GM10266 (cell line): ENCODE results near the gene VTN.

Experiments used
- DNase-seq: peaks from one replicate; pipeline ENCODE4 v3.0.0; 2012; ENCODE audit errors: extremely low spot score
- TF ChIP-seq, protein P1 (sequence below): IDR thresholded peaks from 2 replicates; pipeline ENCODE4 v1.5.1; 2012; ENCODE audit warnings: mild to moderate bottlenecking, low read depth; ENCODE audit not compliant: control insufficient read depth, insufficient read depth; ENCODE audit errors: missing control alignments

Gene VTN

DNA sequence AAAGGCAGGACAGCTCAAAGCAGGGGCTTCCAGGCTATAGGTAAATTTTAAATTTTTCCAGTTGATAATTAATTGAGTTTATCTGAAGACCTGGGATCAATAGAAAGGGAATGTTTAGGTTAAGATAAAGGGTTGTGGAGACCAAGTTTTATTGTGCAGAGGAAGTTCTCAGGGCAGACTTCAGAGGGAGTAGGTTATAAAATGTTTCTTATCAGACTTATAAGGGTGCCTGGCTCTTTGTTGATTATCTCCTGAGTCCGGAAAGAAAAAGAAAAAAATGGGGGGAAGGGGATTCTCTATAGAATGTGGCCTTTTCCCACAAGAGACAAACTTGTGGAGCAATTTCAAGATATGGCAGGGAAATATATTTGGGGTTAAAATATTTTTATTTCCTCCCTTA, 20.0 kb upstream of the VTN start:
- TF ChIP-seq, protein P1, sequence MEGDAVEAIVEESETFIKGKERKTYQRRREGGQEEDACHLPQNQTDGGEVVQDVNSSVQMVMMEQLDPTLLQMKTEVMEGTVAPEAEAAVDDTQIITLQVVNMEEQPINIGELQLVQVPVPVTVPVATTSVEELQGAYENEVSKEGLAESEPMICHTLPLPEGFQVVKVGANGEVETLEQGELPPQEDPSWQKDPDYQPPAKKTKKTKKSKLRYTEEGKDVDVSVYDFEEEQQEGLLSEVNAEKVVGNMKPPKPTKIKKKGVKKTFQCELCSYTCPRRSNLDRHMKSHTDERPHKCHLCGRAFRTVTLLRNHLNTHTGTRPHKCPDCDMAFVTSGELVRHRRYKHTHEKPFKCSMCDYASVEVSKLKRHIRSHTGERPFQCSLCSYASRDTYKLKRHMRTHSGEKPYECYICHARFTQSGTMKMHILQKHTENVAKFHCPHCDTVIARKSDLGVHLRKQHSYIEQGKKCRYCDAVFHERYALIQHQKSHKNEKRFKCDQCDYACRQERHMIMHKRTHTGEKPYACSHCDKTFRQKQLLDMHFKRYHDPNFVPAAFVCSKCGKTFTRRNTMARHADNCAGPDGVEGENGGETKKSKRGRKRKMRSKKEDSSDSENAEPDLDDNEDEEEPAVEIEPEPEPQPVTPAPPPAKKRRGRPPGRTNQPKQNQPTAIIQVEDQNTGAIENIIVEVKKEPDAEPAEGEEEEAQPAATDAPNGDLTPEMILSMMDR: no peak
- no peak for DNase-seq

DNA sequence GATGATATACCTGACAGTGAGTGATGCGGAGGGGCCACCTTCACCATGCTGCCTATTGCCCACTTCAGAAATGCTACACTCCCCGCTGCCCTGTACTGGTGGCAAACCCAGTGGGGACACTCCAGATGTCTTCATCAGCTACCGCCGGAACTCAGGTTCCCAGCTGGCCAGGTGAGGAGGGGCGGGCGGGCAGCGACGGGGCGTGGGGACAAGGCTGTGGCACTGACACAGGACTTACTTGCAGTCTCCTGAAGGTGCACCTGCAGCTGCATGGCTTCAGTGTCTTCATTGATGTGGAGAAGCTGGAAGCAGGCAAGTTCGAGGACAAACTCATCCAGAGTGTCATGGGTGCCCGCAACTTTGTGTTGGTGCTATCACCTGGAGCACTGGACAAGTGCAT, 18.0 kb upstream of the VTN start:
- DNase-seq: no peak
- TF ChIP-seq, protein P1: no peak

DNA sequence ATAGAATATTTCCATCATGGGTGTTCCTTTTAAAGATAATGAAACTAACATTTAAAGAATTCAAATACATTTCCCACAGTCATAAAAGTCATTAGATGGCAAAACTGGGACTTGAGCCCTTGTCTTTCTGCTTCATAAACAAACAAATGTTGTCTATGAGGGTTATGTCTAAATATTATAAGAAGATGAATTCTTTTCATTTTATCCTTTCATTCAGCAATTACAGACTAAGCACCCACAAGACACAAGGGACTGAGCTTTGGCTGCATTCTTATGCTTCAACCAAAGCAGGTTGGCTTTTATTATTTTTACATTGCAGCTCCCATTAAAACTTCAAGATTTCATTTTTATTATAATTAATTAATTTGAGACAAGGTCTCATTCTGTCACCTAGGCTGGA, 16.3 kb upstream of the VTN start:
- TF ChIP-seq, protein P1: no peak

DNA sequence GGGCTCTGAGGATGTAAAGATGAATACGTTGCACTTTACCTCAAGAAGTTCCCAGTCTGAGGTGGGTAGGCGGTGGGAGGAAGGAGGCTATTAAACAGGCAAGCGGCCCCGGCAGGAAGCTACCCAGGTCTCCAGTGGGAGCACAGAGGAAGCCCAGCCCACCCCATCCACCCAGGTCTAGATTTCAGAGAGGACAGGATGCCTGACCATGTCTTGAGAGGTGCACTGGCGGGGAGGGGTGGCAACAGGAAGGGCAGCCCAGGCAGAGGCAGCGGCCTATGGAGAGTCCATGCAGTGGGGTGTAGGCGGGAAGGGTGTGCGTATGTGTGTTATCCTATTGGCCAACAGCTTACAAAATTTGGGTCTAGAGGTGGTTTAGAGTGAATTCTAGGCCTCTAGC, 15.3 kb upstream of the VTN start:
- no peak for DNase-seq
- TF ChIP-seq, protein P1: no peak

More for the DNA sequence above, 16.3 kb upstream of the VTN start:
- no peak for DNase-seq

DNA sequence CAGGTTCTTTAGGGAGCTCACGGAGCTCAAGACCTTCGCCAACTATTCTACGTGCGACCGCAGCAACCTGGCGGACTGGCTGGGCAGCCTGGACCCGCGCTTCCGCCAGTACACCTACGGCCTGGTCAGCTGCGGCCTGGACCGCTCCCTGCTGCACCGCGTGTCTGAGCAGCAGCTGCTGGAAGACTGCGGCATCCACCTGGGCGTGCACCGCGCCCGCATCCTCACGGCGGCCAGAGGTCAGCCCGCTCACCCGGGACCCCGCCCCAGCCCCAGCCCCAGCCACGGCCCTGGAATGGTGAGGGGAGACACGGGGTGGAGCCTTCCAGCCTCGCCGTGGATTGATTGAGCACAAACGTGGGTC, 14.9 kb upstream of the VTN start:
- TF ChIP-seq, protein P1: no peak
- no peak for DNase-seq

DNA sequence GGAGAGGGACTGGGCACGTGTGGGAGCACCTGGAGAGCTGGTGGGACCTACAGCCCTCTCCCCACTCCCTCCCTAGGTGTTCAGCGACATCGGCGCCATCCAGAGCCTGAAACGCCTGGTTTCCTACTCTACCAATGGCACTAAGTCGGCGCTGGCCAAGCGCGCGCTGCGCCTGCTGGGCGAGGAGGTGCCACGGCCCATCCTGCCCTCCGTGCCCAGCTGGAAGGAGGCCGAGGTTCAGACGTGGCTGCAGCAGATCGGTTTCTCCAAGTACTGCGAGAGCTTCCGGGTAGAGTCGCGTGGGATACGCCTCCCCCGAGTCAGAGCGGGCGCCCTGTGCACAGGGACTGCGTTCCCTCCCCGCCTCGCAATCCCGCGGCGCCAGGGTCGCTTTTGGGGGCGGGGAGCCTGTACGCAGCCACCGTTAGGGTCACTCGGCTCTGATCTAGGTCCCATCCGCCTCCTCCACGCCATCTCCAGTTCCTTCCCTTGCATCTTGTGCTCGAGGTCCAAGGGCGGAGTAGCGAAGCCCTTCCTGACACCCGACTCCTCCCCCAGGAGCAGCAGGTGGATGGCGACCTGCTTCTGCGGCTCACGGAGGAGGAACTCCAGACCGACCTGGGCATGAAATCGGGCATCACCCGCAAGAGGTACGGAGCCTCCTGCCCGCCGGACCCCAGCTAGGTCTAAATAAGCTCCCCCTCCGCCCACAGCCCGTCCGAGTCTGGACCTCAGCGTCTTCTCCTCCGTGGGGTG, 14.4 kb upstream of the VTN start:
- TF ChIP-seq, protein P1: no peak
- peak; percentile 83 for DNase-seq

DNA sequence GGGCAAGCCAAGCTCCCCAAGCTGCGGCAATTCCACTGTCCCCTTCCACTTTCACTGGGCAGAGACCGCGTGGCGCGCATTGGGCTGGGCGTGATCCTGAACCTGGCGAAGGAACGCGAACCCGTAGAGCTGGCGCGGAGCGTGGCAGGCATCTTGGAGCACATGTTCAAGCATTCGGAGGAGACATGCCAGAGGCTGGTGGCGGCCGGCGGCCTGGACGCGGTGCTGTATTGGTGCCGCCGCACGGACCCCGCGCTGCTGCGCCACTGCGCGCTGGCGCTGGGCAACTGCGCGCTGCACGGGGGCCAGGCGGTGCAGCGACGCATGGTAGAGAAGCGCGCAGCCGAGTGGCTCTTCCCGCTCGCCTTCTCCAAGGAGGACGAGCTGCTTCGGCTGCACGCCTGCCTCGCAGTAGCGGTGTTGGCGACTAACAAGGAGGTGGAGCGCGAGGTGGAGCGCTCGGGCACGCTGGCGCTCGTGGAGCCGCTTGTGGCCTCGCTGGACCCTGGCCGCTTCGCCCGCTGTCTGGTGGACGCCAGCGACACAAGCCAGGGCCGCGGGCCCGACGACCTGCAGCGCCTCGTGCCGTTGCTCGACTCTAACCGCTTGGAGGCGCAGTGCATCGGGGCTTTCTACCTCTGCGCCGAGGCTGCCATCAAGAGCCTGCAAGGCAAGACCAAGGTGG, 11.2 kb upstream of the VTN start:
- TF ChIP-seq, protein P1: peak; percentile 49
- no peak for DNase-seq
